Osteoblast (primary cell): ENCODE data around the gene IL18BP. TPM values are rescaled to one million over a fixed set of nuclear protein-coding genes. Genes with fewer than 3 reads are reported as not detected.

Source experiments
- DNase-seq: peaks from one replicate; pipeline ENCODE4 v3.0.0; 2011; ENCODE audit warnings: low spot score, mixed read lengths; ENCODE audit not compliant: insufficient read length; ENCODE audit errors: missing footprints
- H2AFZ ChIP-seq: 2 replicates; pipeline ENCODE4 v1.6.0; 2011; ENCODE audit warnings: mild to moderate bottlenecking, low read length
- H3K27ac ChIP-seq: 2 replicates; pipeline ENCODE4 v1.5.1; 2011; ENCODE audit warnings: mild to moderate bottlenecking, low read depth, low read length, moderate library complexity
- H3K27me3 ChIP-seq: 2 replicates; pipeline ENCODE4 v1.6.0; 2012; ENCODE audit warnings: mild to moderate bottlenecking, control low read depth, inconsistent platforms, low read length, moderate library complexity; ENCODE audit not compliant: insufficient read depth
- H3K36me3 ChIP-seq: 2 replicates; pipeline ENCODE4 v1.5.1; 2011; ENCODE audit warnings: mild to moderate bottlenecking, low read length, control low read depth, moderate library complexity; ENCODE audit not compliant: insufficient read depth
- H3K4me1 ChIP-seq: 2 replicates; pipeline ENCODE4 v1.5.1; 2011; ENCODE audit warnings: mild to moderate bottlenecking, low read length, control low read depth, moderate library complexity; ENCODE audit not compliant: insufficient read depth
- H3K4me2 ChIP-seq: 2 replicates; pipeline ENCODE4 v1.6.0; 2011; ENCODE audit warnings: mild to moderate bottlenecking, low read length; ENCODE audit not compliant: insufficient read depth
- H3K4me3 ChIP-seq: fragments of 200-600 bp; sonication (generic); 3 replicates; pipeline ENCODE4 v1.5.1; 2012; ENCODE audit warnings: mild to moderate bottlenecking, low read length, inconsistent platforms; ENCODE audit not compliant: insufficient read depth
- H3K79me2 ChIP-seq: 2 replicates; pipeline ENCODE4 v1.6.0; 2012; ENCODE audit warnings: mild to moderate bottlenecking, low read length, control low read depth, inconsistent platforms; ENCODE audit not compliant: insufficient read depth
- H3K9me3 ChIP-seq: 2 replicates; pipeline ENCODE4 v1.5.1; 2011; ENCODE audit warnings: low read depth, low read length, control low read depth
- H4K20me1 ChIP-seq: 2 replicates; pipeline ENCODE4 v1.6.0; 2012; ENCODE audit warnings: mild to moderate bottlenecking, low read length, control low read depth; ENCODE audit not compliant: insufficient read depth
- CTCF ChIP-seq: IDR thresholded peaks from 2 replicates; pipeline ENCODE4 v1.5.1; 2011; ENCODE audit warnings: mild to moderate bottlenecking, low read depth, low read length, moderate library complexity; ENCODE audit errors: extremely low read depth
- total RNA-seq: library from RNA; depleted of rRNA; stranded (reverse); fragments of >200 nt; gene quantifications from 2 replicates; pipeline ENCODE4 v1.2.3, GENCODE V29; 2012

The IL18BP gene
- total RNA-seq, 1 donor = 4.0 TPM

DNA sequence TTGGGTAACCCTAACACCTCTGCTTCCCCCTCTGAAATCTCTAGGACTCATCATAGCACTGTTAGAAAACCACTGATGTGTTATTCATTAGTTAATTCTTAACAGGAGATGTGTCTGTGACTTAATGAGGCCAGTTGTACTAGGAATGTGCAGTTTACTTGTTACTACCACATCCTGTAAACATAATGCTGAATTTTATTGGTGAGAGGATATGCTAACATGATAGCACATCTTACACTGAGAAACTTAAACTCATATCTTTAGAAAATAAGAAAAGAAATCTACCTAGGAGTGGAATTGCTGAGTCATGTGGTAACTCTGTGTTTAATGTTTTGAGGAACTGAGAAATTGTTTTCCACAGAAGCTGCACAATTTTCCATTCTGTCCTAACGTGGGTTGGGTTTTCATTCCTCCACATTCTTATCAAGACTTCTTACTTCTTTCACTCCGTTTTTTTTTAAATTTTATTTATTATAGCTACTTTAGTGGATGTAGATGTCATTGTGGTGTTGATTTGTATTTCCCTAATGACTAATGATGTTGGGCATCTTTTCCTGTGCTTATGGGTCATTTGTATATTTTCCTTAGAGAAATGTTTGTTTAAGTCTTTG is 36.2 kb upstream of the IL18BP start:
- Histone ChIP-seq H4K20me1 (peaks cover 10% of the 10 kb centered on the region), H3K27me3 (no peaks in the 10 kb centered on the region), H3K4me3 (no peak overlapping the region), H3K9me3 (no peaks in the 10 kb centered on the region), H3K4me2 (no peak overlapping the region), H3K36me3 (peaks cover 24% of the 10 kb centered on the region), H2AFZ (peak overlapping the region; percentile 12), H3K79me2 (peaks cover 33% of the 10 kb centered on the region), H3K4me1 (peaks cover 7% of the 10 kb centered on the region), H3K27ac (peak overlapping the region; percentile 65)
- DNase-seq = no peak
- TF ChIP-seq CTCF = no peak

DNA sequence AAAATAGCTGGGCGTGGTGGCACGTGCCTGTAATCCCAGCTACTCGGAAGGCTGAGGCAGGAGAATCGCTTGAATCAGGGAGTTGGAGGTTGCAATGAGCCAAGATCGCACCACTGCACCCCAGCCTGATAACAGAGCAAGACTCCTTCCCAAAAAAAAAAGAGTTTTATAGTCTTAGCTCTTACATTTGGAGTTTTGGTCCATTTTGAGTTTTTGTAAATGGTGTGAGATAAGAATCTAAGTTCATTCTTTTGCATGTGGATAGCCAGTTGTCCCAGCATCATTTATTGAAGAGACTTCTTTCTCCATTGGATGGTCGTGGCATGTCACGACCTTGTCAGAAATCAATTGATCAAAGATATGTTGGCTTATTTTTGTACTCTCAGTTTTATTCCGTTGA is 35.2 kb upstream of the IL18BP start:
- no peak for TF ChIP-seq CTCF
- Histone ChIP-seq H3K4me3 (no peak overlapping the region), H2AFZ (no peak overlapping the region), H3K79me2 (peaks cover 25% of the 10 kb centered on the region), H3K4me1 (peaks cover 7% of the 10 kb centered on the region), H3K27me3 (no peaks in the 10 kb centered on the region), H3K4me2 (no peak overlapping the region), H3K36me3 (peaks cover 26% of the 10 kb centered on the region), H3K9me3 (no peaks in the 10 kb centered on the region), H3K27ac (no peak overlapping the region), H4K20me1 (peaks cover 6% of the 10 kb centered on the region)
- DNase-seq = no peak

- DNase-seq = no peak
- Histone ChIP-seq H3K36me3 (peaks cover 28% of the 10 kb centered on the region), H3K4me2 (no peak overlapping the region), H3K4me3 (no peak overlapping the region), H3K9me3 (no peaks in the 10 kb centered on the region), H2AFZ (no peak overlapping the region), H3K4me1 (peaks cover 7% of the 10 kb centered on the region), H3K27me3 (no peaks in the 10 kb centered on the region), H3K27ac (no peak overlapping the region), H4K20me1 (peaks cover 3% of the 10 kb centered on the region), H3K79me2 (peaks cover 21% of the 10 kb centered on the region)
- no peak for TF ChIP-seq CTCF
Observed at GRCh38 chr11:71964641-71965040, 34.1 kb upstream of the IL18BP start.

DNA sequence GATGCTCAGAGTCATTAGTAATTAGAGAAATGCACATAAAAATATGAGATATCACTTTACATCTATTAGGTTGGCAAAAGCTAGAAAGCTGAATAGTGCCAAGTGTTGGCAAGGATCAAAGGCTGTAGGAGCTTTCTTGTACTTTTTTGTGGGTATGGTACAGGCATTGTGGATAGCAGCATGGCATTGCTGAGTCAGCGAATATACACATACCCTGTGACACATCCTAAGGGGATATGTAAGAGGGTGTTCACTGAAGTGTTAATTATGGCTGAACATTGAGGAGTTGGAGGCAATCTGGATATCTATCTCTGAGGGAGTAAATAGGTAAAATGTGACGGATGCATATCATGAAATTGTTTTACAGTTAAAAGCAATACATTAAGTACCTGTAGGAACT is 27.0 kb upstream of the IL18BP start:
- TF ChIP-seq CTCF = no peak
- Histone ChIP-seq H3K36me3 (peaks cover 16% of the 10 kb centered on the region), H3K4me2 (no peak overlapping the region), H3K9me3 (no peaks in the 10 kb centered on the region), H3K27me3 (no peaks in the 10 kb centered on the region), H4K20me1 (peaks cover 13% of the 10 kb centered on the region), H3K4me1 (no peaks in the 10 kb centered on the region), H3K27ac (no peak overlapping the region), H2AFZ (no peak overlapping the region), H3K4me3 (no peak overlapping the region), H3K79me2 (peaks cover 4% of the 10 kb centered on the region)
- DNase-seq = no peak
